Measurements from ENCODE around the gene PAK5. TPM values are rescaled to one million over a fixed set of nuclear protein-coding genes. Genes with fewer than 3 reads are reported as not detected.

The PAK5 gene
- total and polyA plus RNA-seq, 2 donors (not counting 1 experiment from before 2014, with no cell fraction given) = not detected

- TF ChIP-seq EZH2 (IDR thresholded peaks at IDR 0.05; ENCODE audit: borderline replicate concordance, insufficient read depth, low read depth, low read length, poor library complexity, severe bottlenecking) = no peak
- TF ChIP-seq CTCF (IDR thresholded peaks at IDR 0.05) = no peak
- peaks cover 6% of the 10 kb centered on the region for H3K27me3 Mint-ChIP-seq
- POLR2A ChIA-PET = no interaction called here
Measured at GRCh38 chr20:9647741-9648140, 191.1 kb downstream of the PAK5 start.

GRCh38 chr20:9646375-9646774, 192.5 kb downstream of the PAK5 start:
- Histone ChIP-seq H3K9me3 (ENCODE audit: control extremely low read depth in 1 of 3, control insufficient read depth in 2 of 3, insufficient read depth in 1 of 3, low read length in 2 of 3) (no peaks in the 10 kb centered on the region), H3K36me3 (replicated peaks in 1 of 2; ENCODE audit: control extremely low read depth in 1 of 2, control insufficient read depth in 1 of 2, extremely low read depth in 1 of 2, insufficient read depth in 2 of 2, low read length in 1 of 2) (no peaks in the 10 kb centered on the region), H3K4me1 (ENCODE audit: control insufficient read depth in 2 of 2, insufficient read depth in 2 of 2, low read length in 2 of 2) (no peaks in the 10 kb centered on the region), H2AFZ (ENCODE audit: insufficient read depth, low read depth, low read length, poor library complexity, severe bottlenecking) (no peak overlapping the region), H3K27me3 (replicated peaks in 1 of 4; ENCODE audit: control extremely low read depth in 1 of 4, control insufficient read depth in 3 of 4, insufficient read depth in 4 of 4, low read length in 3 of 4) (no peaks in the 10 kb centered on the region), H4K20me1 (ENCODE audit: control insufficient read depth, insufficient read depth, low read length, poor library complexity, severe bottlenecking) (no peaks in the 10 kb centered on the region), H3K9ac (ENCODE audit: low read length) (no peak overlapping the region), H3K79me2 (ENCODE audit: control insufficient read depth, insufficient read depth, low read length) (no peaks in the 10 kb centered on the region), H3K27ac (ENCODE audit: low read length in 2 of 2) (no peak overlapping the region), H3K4me3 (ENCODE audit: control extremely low read depth in 1 of 5, extremely low read depth in 1 of 5, insufficient read depth in 1 of 5, low read depth in 2 of 5, low read length in 4 of 5) (no peak overlapping the region), H3K4me2 (replicated peaks; ENCODE audit: low read depth, low read length, poor library complexity, severe bottlenecking) (no peak overlapping the region)
- ATAC-seq (ENCODE audit: low read depth) = no peak
- CTCF ChIA-PET = no interaction called here
- POLR2A ChIA-PET = no interaction called here
- no peak overlapping the region for H3K27ac Mint-ChIP-seq
- intact Hi-C loops (cut with micrococcal nuclease) = no loop called here
- TF ChIP-seq EZH2 (IDR thresholded peaks at IDR 0.05; ENCODE audit: borderline replicate concordance, insufficient read depth, low read depth, low read length, poor library complexity, severe bottlenecking) = no peak
- TF ChIP-seq CTCF (IDR thresholded peaks at IDR 0.05) = no peak
- peaks cover 6% of the 10 kb centered on the region for H3K27me3 Mint-ChIP-seq
- H3K9me3 Mint-ChIP-seq (ENCODE audit: insufficient read depth) = no peaks in the 10 kb centered on the region
- no peak overlapping the region for H3K4me3 Mint-ChIP-seq
- WGBS (ENCODE audit: insufficient coverage) = 100% methylated on average over 1 of the region's 3 CpGs
- no peak for DNase-seq
- no peaks in the 10 kb centered on the region for H3K4me1 Mint-ChIP-seq

More at GRCh38 chr20:9647741-9648140, 191.1 kb downstream of the PAK5 start:
- no peak overlapping the region for H3K4me3 Mint-ChIP-seq
- Histone ChIP-seq H3K36me3 (replicated peaks in 1 of 2; ENCODE audit: control extremely low read depth in 1 of 2, control insufficient read depth in 1 of 2, extremely low read depth in 1 of 2, insufficient read depth in 2 of 2, low read length in 1 of 2) (no peaks in the 10 kb centered on the region), H3K9ac (ENCODE audit: low read length) (no peak overlapping the region), H3K4me2 (replicated peaks; ENCODE audit: low read depth, low read length, poor library complexity, severe bottlenecking) (no peak overlapping the region), H3K27ac (ENCODE audit: low read length in 2 of 2) (no peak overlapping the region), H3K27me3 (replicated peaks in 1 of 4; ENCODE audit: control extremely low read depth in 1 of 4, control insufficient read depth in 3 of 4, insufficient read depth in 4 of 4, low read length in 3 of 4) (no peaks in the 10 kb centered on the region), H3K9me3 (ENCODE audit: control extremely low read depth in 1 of 3, control insufficient read depth in 2 of 3, insufficient read depth in 1 of 3, low read length in 2 of 3) (no peaks in the 10 kb centered on the region), H2AFZ (ENCODE audit: insufficient read depth, low read depth, low read length, poor library complexity, severe bottlenecking) (no peak overlapping the region), H3K4me3 (ENCODE audit: control extremely low read depth in 1 of 5, extremely low read depth in 1 of 5, insufficient read depth in 1 of 5, low read depth in 2 of 5, low read length in 4 of 5) (no peak overlapping the region), H3K79me2 (ENCODE audit: control insufficient read depth, insufficient read depth, low read length) (no peaks in the 10 kb centered on the region), H4K20me1 (ENCODE audit: control insufficient read depth, insufficient read depth, low read length, poor library complexity, severe bottlenecking) (no peaks in the 10 kb centered on the region), H3K4me1 (ENCODE audit: control insufficient read depth in 2 of 2, insufficient read depth in 2 of 2, low read length in 2 of 2) (no peaks in the 10 kb centered on the region)
- 100% methylated on average over 1 of the region's 2 CpGs for WGBS (ENCODE audit: insufficient coverage)
- ATAC-seq (ENCODE audit: low read depth) (no peak), DNase-seq (no peak)
- CTCF ChIA-PET = no interaction called here
- intact Hi-C loops (cut with micrococcal nuclease) = no loop called here
- no peaks in the 10 kb centered on the region for H3K9me3 Mint-ChIP-seq (ENCODE audit: insufficient read depth)
- H3K4me1 Mint-ChIP-seq = no peaks in the 10 kb centered on the region
- no peak overlapping the region for H3K27ac Mint-ChIP-seq

All from B cell (primary cell).